IMR-90 (cell line): Measurements from ENCODE around the gene NCR2. TPM values are rescaled to one million over a fixed set of nuclear protein-coding genes. Genes with fewer than 3 reads are reported as not detected.

Experiments
- ATAC-seq: fragments of 200-7000 bp; cut with Tn5 transposase; 2 replicates; pipeline ENCODE4 v1.9.1; 2020; ENCODE audit warnings: low read depth, mild to moderate bottlenecking, moderate library complexity
- BruUV-seq: library from RNA; stranded (reverse); fragments of 400-500 nt; replicated peaks from 2 replicates; lab custom pipeline; 2021; lab: Mats Ljungman, UMichigan
- CTCF ChIA-PET: fragments of 300-600 bp; formaldehyde crosslinking; extraction: SDS; loops from one replicate; lab custom pipeline; 2021; ENCODE audit warnings: antibody characterized with exemption; lab: Yijun Ruan, JAX
- POLR2A ChIA-PET: fragments of 300-600 bp; sonication (Branson Sonifier 250); formaldehyde crosslinking; loops from one replicate; lab custom pipeline; 2022; ENCODE audit warnings: antibody characterized with exemption; ENCODE audit not compliant: unreplicated experiment; lab: Charles Lee
- DNase-seq: peaks from one replicate; pipeline ENCODE4 v3.0.0; 2013
- H2AFZ ChIP-seq: replicated peaks from 2 replicates; pipeline ENCODE3; 2013; ENCODE audit warnings: low read length, mild to moderate bottlenecking; ENCODE audit not compliant: poor library complexity
- H2AK5ac ChIP-seq: 2 replicates; pipeline ENCODE4 v1.6.1; 2013; ENCODE audit warnings: low read depth, low read length, inconsistent platforms
- H2AK9ac ChIP-seq: replicated peaks from 2 replicates; pipeline ENCODE3; 2013; ENCODE audit warnings: mild to moderate bottlenecking, low read depth, low read length, moderate library complexity; ENCODE audit not compliant: poor library complexity
- H2BK120ac ChIP-seq: 2 replicates; pipeline ENCODE4 v1.6.1; 2013; ENCODE audit warnings: low read depth, low read length, inconsistent platforms
- H2BK15ac ChIP-seq: 3 replicates; pipeline ENCODE4 v1.6.1; 2013; ENCODE audit warnings: low read depth, low read length, inconsistent platforms
- H2BK20ac ChIP-seq: 2 replicates; pipeline ENCODE4 v1.6.1; 2013; ENCODE audit warnings: low read depth, mild to moderate bottlenecking, inconsistent platforms, low read length, moderate library complexity
- H2BK5ac ChIP-seq: 2 replicates; pipeline ENCODE4 v1.6.1; 2013; ENCODE audit warnings: mild to moderate bottlenecking, low read depth, low read length, inconsistent platforms; ENCODE audit not compliant: poor library complexity, severe bottlenecking
- H3K14ac ChIP-seq: replicated peaks from 2 replicates; pipeline ENCODE4 v1.6.1; 2013; ENCODE audit warnings: low read depth, low read length, inconsistent platforms
- H3K18ac ChIP-seq: 2 replicates; pipeline ENCODE4 v1.6.1; 2013; ENCODE audit warnings: low read depth, low read length, control low read depth
- H3K23ac ChIP-seq: 2 replicates; pipeline ENCODE4 v1.6.1; 2013; ENCODE audit warnings: low read depth, low read length, inconsistent platforms
- H3K27ac ChIP-seq: 2 replicates; pipeline ENCODE4 v1.5.1; 2013; ENCODE audit warnings: mild to moderate bottlenecking, control low read depth, low read length; ENCODE audit not compliant: insufficient read depth
- H3K27me3 ChIP-seq: 2 replicates; pipeline ENCODE4 v1.6.1; 2013; ENCODE audit warnings: low read length; ENCODE audit not compliant: control insufficient read depth, insufficient read depth
- H3K36me3 ChIP-seq: 2 replicates; pipeline ENCODE4 v1.6.1; 2013; ENCODE audit warnings: low read length, mixed read lengths; ENCODE audit not compliant: control insufficient read depth, insufficient read depth
- H3K4ac ChIP-seq: 2 replicates; pipeline ENCODE4 v1.6.1; 2013; ENCODE audit warnings: low read depth, low read length, inconsistent platforms
- H3K4me1 ChIP-seq: 2 replicates; pipeline ENCODE4 v1.6.1; 2013; ENCODE audit warnings: low read length, mixed read lengths; ENCODE audit not compliant: control insufficient read depth, insufficient read depth
- H3K4me2 ChIP-seq: 2 replicates; pipeline ENCODE4 v1.6.1; 2013; ENCODE audit warnings: low read depth, mild to moderate bottlenecking, control low read depth, low read length, moderate library complexity
- H3K4me3 ChIP-seq: 2 replicates; pipeline ENCODE4 v1.5.1; 2013; ENCODE audit warnings: low read depth, mild to moderate bottlenecking, control low read depth, low read length, moderate library complexity; ENCODE audit not compliant: insufficient read depth
- H3K56ac ChIP-seq: 2 replicates; pipeline ENCODE4 v1.6.1; 2013; ENCODE audit warnings: low read length, inconsistent platforms; ENCODE audit not compliant: insufficient read depth; ENCODE audit errors: extremely low read depth
- H3K79me1 ChIP-seq, 2 experiments: 2 replicates each; pipeline ENCODE4 v1.6.1; 2013; ENCODE audit warnings: low read length in 2 of 2, inconsistent platforms in 1 of 2, low read depth in 1 of 2
- H3K9ac ChIP-seq: 2 replicates; pipeline ENCODE4 v1.6.1; 2013; ENCODE audit warnings: low read depth, low read length, control low read depth
- H3K9me1 ChIP-seq: 2 replicates; pipeline ENCODE4 v1.6.1; 2013; ENCODE audit warnings: low read length, inconsistent platforms; ENCODE audit not compliant: insufficient read depth
- H3K9me3 ChIP-seq: 2 replicates; pipeline ENCODE4 v1.6.1; 2013; ENCODE audit warnings: low read length; ENCODE audit not compliant: control insufficient read depth, insufficient read depth
- H4K20me1 ChIP-seq: 2 replicates; pipeline ENCODE4 v1.6.1; 2013; ENCODE audit warnings: low read length, inconsistent platforms; ENCODE audit not compliant: insufficient read depth
- H4K5ac ChIP-seq: 2 replicates; pipeline ENCODE4 v1.6.1; 2013; ENCODE audit warnings: mild to moderate bottlenecking, low read depth, low read length, control low read depth
- H4K8ac ChIP-seq, 2 experiments: 2 replicates each; pipeline ENCODE4 v1.6.1; 2013; ENCODE audit warnings: low read depth in 2 of 2, low read length in 2 of 2, control low read depth in 1 of 2, inconsistent platforms in 1 of 2
- H4K91ac ChIP-seq: 2 replicates; pipeline ENCODE4 v1.6.1; 2013; ENCODE audit warnings: low read depth, low read length, inconsistent platforms; ENCODE audit not compliant: insufficient read depth
- BHLHE40 ChIP-seq: fragments of 150-350 bp; IDR thresholded peaks from 2 replicates; pipeline ENCODE4 v1.6.1; 2016; ENCODE audit warnings: mild to moderate bottlenecking, low read depth, low read length
- CEBPB ChIP-seq: IDR thresholded peaks from 2 replicates; pipeline ENCODE4 v1.6.1; 2012; ENCODE audit warnings: low read depth, low read length, improper control_type of control experiment
- CHD1 ChIP-seq: IDR thresholded peaks from 2 replicates; pipeline ENCODE4 v1.6.1; 2012; ENCODE audit warnings: low read depth, low read length, improper control_type of control experiment
- CTCF ChIP-seq: conservative IDR thresholded peaks from 2 replicates; pipeline ENCODE4 v1.5.1; 2012; ENCODE audit warnings: mild to moderate bottlenecking, low read depth, low read length, improper control_type of control experiment
- ELK1 ChIP-seq: fragments of 150-350 bp; IDR thresholded peaks from 2 replicates; pipeline ENCODE4 v1.6.1; 2016; ENCODE audit warnings: low read depth, mild to moderate bottlenecking, low read length, moderate library complexity, borderline replicate concordance
- FOS ChIP-seq: fragments of 150-350 bp; IDR thresholded peaks from 2 replicates; pipeline ENCODE4 v1.6.1; 2016; ENCODE audit warnings: low read depth, low read length
- MAFK ChIP-seq: IDR thresholded peaks from 2 replicates; pipeline ENCODE4 v1.6.1; 2012; ENCODE audit warnings: low read depth, low read length, improper control_type of control experiment
- MAZ ChIP-seq: IDR thresholded peaks from 2 replicates; pipeline ENCODE4 v1.6.1; 2012; ENCODE audit warnings: low read depth, mild to moderate bottlenecking, low read length, improper control_type of control experiment, moderate library complexity, borderline replicate concordance
- MXI1 ChIP-seq: IDR thresholded peaks from 2 replicates; pipeline ENCODE4 v1.6.1; 2012; ENCODE audit warnings: low read depth, mild to moderate bottlenecking, low read length, moderate library complexity, borderline replicate concordance
- NFE2L2 ChIP-seq: fragments of 150-350 bp; IDR thresholded peaks from 2 replicates; pipeline ENCODE4 v1.6.1; 2016; ENCODE audit warnings: low read depth, mild to moderate bottlenecking, low read length
- POLR2A ChIP-seq: IDR thresholded peaks from 2 replicates; pipeline ENCODE4 v1.6.1; 2012; ENCODE audit warnings: mild to moderate bottlenecking, low read depth, low read length
- RAD21 ChIP-seq: IDR thresholded peaks from 2 replicates; pipeline ENCODE4 v1.6.1; 2012; ENCODE audit warnings: low read length, improper control_type of control experiment
- RCOR1 ChIP-seq: IDR thresholded peaks from 2 replicates; pipeline ENCODE4 v1.6.1; 2012; ENCODE audit warnings: mild to moderate bottlenecking, low read length, improper control_type of control experiment; ENCODE audit not compliant: insufficient replicate concordance
- RFX5 ChIP-seq: IDR thresholded peaks from 2 replicates; pipeline ENCODE4 v1.8.0; 2012; ENCODE audit warnings: low read depth, mild to moderate bottlenecking, low read length, moderate library complexity
- SMC3 ChIP-seq: fragments of 150-350 bp; IDR thresholded peaks from 2 replicates; pipeline ENCODE4 v1.6.1; 2016; ENCODE audit warnings: low read depth, mild to moderate bottlenecking, antibody characterized with exemption, low read length, moderate library complexity
- USF2 ChIP-seq: fragments of 150-350 bp; IDR thresholded peaks from 2 replicates; pipeline ENCODE4 v1.6.1; 2017; ENCODE audit warnings: mild to moderate bottlenecking, antibody characterized with exemption, low read length, low read depth
- whole genome bisulfite sequencing, 2 experiments: methylation state at CpG; one replicate each; pipeline versions ENCODE4 v1.1.5 to v1.1.7; 2013; ENCODE audit warnings: missing lambda C conversion rate in 2 of 2; ENCODE audit not compliant: insufficient read length in 1 of 2; ENCODE audit errors: extremely low coverage in 2 of 2; 5-methylcytosine and 5-hydroxymethylcytosine counted together
- dilution Hi-C: fragments of 300-500 bp; cut with HindIII; formaldehyde crosslinking; loops from one replicate; pipeline ENCODE4 v1.14.3; 2018; ENCODE audit warnings: low sequenced_read_pairs; ENCODE audit not compliant: unreplicated experiment
- in situ Hi-C: fragments of 300-500 bp; cut with MboI; formaldehyde crosslinking; loops from 3 replicates; pipeline ENCODE4 v1.14.3; 2019; ENCODE audit warnings: low sequenced_read_pairs, inconsistent platforms, mixed read lengths
- intact Hi-C: fragments of 100-400 bp; cut with micrococcal nuclease; formaldehyde crosslinking; loops from 2 replicates; pipeline ENCODE4 v1.10.0; 2022
- polyA plus RNA-seq, 3 experiments: library from polyadenylated mRNA; depleted of rRNA; stranded (reverse); fragments of >200 nt; gene quantifications; 2 replicates each; pipeline ENCODE4 v1.2.3, GENCODE V29; 2012; ENCODE audit warnings: low replicate concordance in 1 of 3
- total RNA-seq: library from RNA; depleted of rRNA; stranded (reverse); fragments of >200 nt; gene quantifications from 2 replicates; pipeline ENCODE4 v1.2.3, GENCODE V29; 2012

NCR2 gene
- total and polyA plus RNA-seq, 2 of the 4 experiments (the other 2 are of a cell fraction) = not detected

GRCh38 chr6:41359617-41360313 is 24.4 kb downstream of the NCR2 start:
- Histone ChIP-seq H2BK120ac (no peak overlapping the region), H2AFZ (no peak overlapping the region), H4K20me1 (no peaks in the 10 kb centered on the region), H3K4ac (no peak overlapping the region), H2BK20ac (no peak overlapping the region), H3K56ac (no peak overlapping the region), H3K27ac (no peak overlapping the region), H3K4me3 (no peak overlapping the region), H4K5ac (no peak overlapping the region), H3K9ac (no peak overlapping the region), H3K27me3 (peaks cover 3% of the 10 kb centered on the region), H3K79me1 (no peaks in the 10 kb centered on the region), H2AK5ac (no peak overlapping the region), H3K18ac (no peak overlapping the region), H2BK5ac (no peak overlapping the region), H3K9me1 (no peaks in the 10 kb centered on the region), H3K9me3 (peaks cover 8% of the 10 kb centered on the region), H2BK15ac (no peak overlapping the region), H4K8ac (no peak overlapping the region), H3K36me3 (no peaks in the 10 kb centered on the region), H2AK9ac (no peak overlapping the region), H4K91ac (no peak overlapping the region), H3K4me2 (no peak overlapping the region), H3K4me1 (no peaks in the 10 kb centered on the region), H3K14ac (no peak overlapping the region), H3K23ac (no peak overlapping the region)
- BruUV-seq = no TSS peak
- POLR2A ChIA-PET = no interaction called here
- ATAC-seq (no peak), DNase-seq (no peak)
- dilution Hi-C loops = no loop called here
- intact Hi-C loops = loop anchor here (10.0 kb wide), 1 partner anchor 685 kb away; no protein-coding TSS in a partner anchor
- in situ Hi-C loops = no loop called here
- CTCF ChIA-PET = interaction anchor here (1.3 kb wide), 1 partner anchor 9 kb away, joined by 5 read pairs; no protein-coding TSS in a partner anchor
- 0% methylated on average over 1 of the region's 4 CpGs; no CpG with 5 or more reads in 1 of the 2 experiments for WGBS, 2 experiments
- TF ChIP-seq MAFK (no peak), MAZ (no peak), CEBPB (no peak), POLR2A (no peak), CTCF (no peak), BHLHE40 (no peak), USF2 (no peak), ELK1 (no peak), NFE2L2 (no peak), RFX5 (no peak), FOS (no peak), MXI1 (no peak), CHD1 (no peak), SMC3 (no peak), RAD21 (no peak), RCOR1 (no peak)
